Loucy (cell line): ENCODE measurements around the gene NDUFA8.
A peak's percentile ranks its signal among the peaks of the same experiment; 100 is the strongest.

Source experiments
- H2AFZ ChIP-seq: fragments of 200-600 bp; sonication (generic); 2 replicates; pipeline ENCODE4 v1.6.0; 2016; ENCODE audit warnings: antibody characterized with exemption, mild to moderate bottlenecking, low read length, moderate library complexity
- H3F3A ChIP-seq: fragments of 200-600 bp; 2 replicates; pipeline ENCODE4 v1.6.0; 2016; ENCODE audit warnings: antibody characterized with exemption, low read depth, mild to moderate bottlenecking
- H3K27me3 ChIP-seq: fragments of 200-600 bp; sonication (generic); 2 replicates; pipeline ENCODE4 v1.6.1; 2014; ENCODE audit warnings: low read length, mild to moderate bottlenecking; ENCODE audit not compliant: insufficient read depth, poor library complexity, severe bottlenecking
- H3K36me3 ChIP-seq: fragments of 200-600 bp; sonication (generic); 2 replicates; pipeline ENCODE4 v1.6.1; 2016; ENCODE audit warnings: low read length; ENCODE audit not compliant: insufficient read depth
- H3K4me1 ChIP-seq: fragments of 200-600 bp; sonication (generic); 2 replicates; pipeline ENCODE4 v1.5.1; 2014; ENCODE audit warnings: low read length, mild to moderate bottlenecking; ENCODE audit not compliant: insufficient read depth, poor library complexity, severe bottlenecking
- H3K4me2 ChIP-seq: fragments of 200-600 bp; sonication (generic); 2 replicates; pipeline ENCODE4 v1.6.0; 2014; ENCODE audit warnings: antibody characterized with exemption, low read length, low read depth, mild to moderate bottlenecking; ENCODE audit not compliant: poor library complexity, severe bottlenecking
- H3K4me3 ChIP-seq: fragments of 200-600 bp; sonication (generic); 2 replicates; pipeline ENCODE4 v1.5.1; 2014; ENCODE audit warnings: low read length, mild to moderate bottlenecking, mixed read lengths; ENCODE audit not compliant: poor library complexity, severe bottlenecking
- H3K79me2 ChIP-seq: fragments of 200-600 bp; sonication (generic); 2 replicates; pipeline ENCODE4 v1.6.1; 2014; ENCODE audit warnings: low read length; ENCODE audit not compliant: insufficient read depth
- H3K9ac ChIP-seq: fragments of 200-600 bp; sonication (generic); 2 replicates; pipeline ENCODE4 v1.6.0; 2014; ENCODE audit warnings: mild to moderate bottlenecking, low read depth, low read length, moderate library complexity; ENCODE audit not compliant: poor library complexity, severe bottlenecking
- H3K9me2 ChIP-seq: fragments of 200-600 bp; sonication (generic); replicated peaks from 2 replicates; pipeline ENCODE4 v1.6.1; 2016; ENCODE audit warnings: low read depth, low read length, mixed read lengths
- H3K9me3 ChIP-seq: fragments of 200-600 bp; sonication (generic); 2 replicates; pipeline ENCODE4 v1.6.1; 2014; ENCODE audit warnings: mild to moderate bottlenecking, antibody characterized with exemption, low read length, low read depth; ENCODE audit not compliant: insufficient read depth
- H4K20me1 ChIP-seq: fragments of 200-600 bp; sonication (generic); 2 replicates; pipeline ENCODE4 v1.6.0; 2014; ENCODE audit warnings: antibody characterized with exemption, low read length, mild to moderate bottlenecking; ENCODE audit not compliant: insufficient read depth, poor library complexity, severe bottlenecking
- CTCF ChIP-seq: fragments of 200-600 bp; sonication (generic); conservative IDR thresholded peaks from 2 replicates; pipeline ENCODE4 v1.5.1; 2014; ENCODE audit warnings: mild to moderate bottlenecking, antibody characterized with exemption, low read length
- EZH2phosphoT487 ChIP-seq: fragments of 200-600 bp; IDR thresholded peaks from 2 replicates; pipeline ENCODE4 v1.6.1; 2018; ENCODE audit warnings: antibody characterized with exemption, mild to moderate bottlenecking, moderate library complexity, borderline replicate concordance

Gene NDUFA8

GRCh38 chr9:122162415-122162814 is 2.8 kb upstream of the NDUFA8 start:
- no peaks in the 10 kb centered on the region for H4K20me1 ChIP-seq
- H3F3A ChIP-seq: no peaks in the 10 kb centered on the region
- H3K9ac ChIP-seq: no peak overlapping the region
- H3K9me3 ChIP-seq: peaks cover 5% of the 10 kb centered on the region; the same call in 1 of the 2 replicates
- peaks cover 14% of the 10 kb centered on the region for H3K4me1 ChIP-seq
- no peaks in the 10 kb centered on the region for H3K36me3 ChIP-seq
- no peak overlapping the region for H2AFZ ChIP-seq
- no peak overlapping the region for H3K4me2 ChIP-seq
- no peak for TF ChIP-seq EZH2phosphoT487
- TF ChIP-seq CTCF: no peak
- H3K79me2 ChIP-seq: peaks cover 19% of the 10 kb centered on the region
- H3K4me3 ChIP-seq: no peak overlapping the region
- H3K9me2 ChIP-seq: no peaks in the 10 kb centered on the region
- no peaks in the 10 kb centered on the region for H3K27me3 ChIP-seq

- TF ChIP-seq EZH2phosphoT487: no peak
- TF ChIP-seq CTCF: no peak
- Histone ChIP-seq H3K9me2 (no peaks in the 10 kb centered on the region), H3K4me3 (peak overlapping the region; percentile 84), H4K20me1 (peaks cover 11% of the 10 kb centered on the region), H3K9me3 (0 out of 2 replicates have a peak, but pooled peaks cover 5% of the 10 kb centered on the region), H2AFZ (peak overlapping the region; percentile 61; the same call in 1 of the 2 replicates), H3K79me2 (peaks cover 29% of the 10 kb centered on the region), H3K4me1 (peaks cover 15% of the 10 kb centered on the region), H3F3A (no peaks in the 10 kb centered on the region), H3K36me3 (no peaks in the 10 kb centered on the region), H3K27me3 (no peaks in the 10 kb centered on the region), H3K4me2 (peak overlapping the region; percentile 80), H3K9ac (no peak overlapping the region)
These were observed 307 bp upstream of the NDUFA8 start for GRCh38 chr9:122159925-122160246.

GRCh38 chr9:122158202-122158601 is 1.4 kb downstream of the NDUFA8 start:
- Histone ChIP-seq H3K9me3 (0 out of 2 replicates have a peak, but pooled peaks cover 5% of the 10 kb centered on the region), H3K4me3 (peak overlapping the region; percentile 84), H3K79me2 (peaks cover 39% of the 10 kb centered on the region), H3K9me2 (no peaks in the 10 kb centered on the region), H2AFZ (no peak overlapping the region), H3K36me3 (no peaks in the 10 kb centered on the region), H3F3A (no peaks in the 10 kb centered on the region), H3K27me3 (no peaks in the 10 kb centered on the region), H3K9ac (no peak overlapping the region), H4K20me1 (peaks cover 11% of the 10 kb centered on the region), H3K4me2 (peak overlapping the region; percentile 80), H3K4me1 (peaks cover 31% of the 10 kb centered on the region)
- peak; percentile 84 for TF ChIP-seq CTCF
- no peak for TF ChIP-seq EZH2phosphoT487
